Colonic mucosa (tissue), 4 donors: Measurements from ENCODE around the gene RAD51B. TPM values are rescaled to one million over a fixed set of nuclear protein-coding genes. Genes with fewer than 3 reads are reported as not detected.

Experiments used
- DNase-seq: peaks from one replicate; pipeline ENCODE4 v3.0.0-alpha.2; 2020
- H3K27ac ChIP-seq: fragments of 200-600 bp; one replicate; pipeline ENCODE4 v1.8.0; 2021
- H3K27me3 ChIP-seq: fragments of 200-600 bp; one replicate; pipeline ENCODE4 v1.8.0; 2021
- H3K36me3 ChIP-seq: fragments of 200-600 bp; one replicate; pipeline ENCODE4 v1.8.0; 2021
- H3K4me1 ChIP-seq: fragments of 200-600 bp; one replicate; pipeline ENCODE4 v1.8.0; 2021; ENCODE audit warnings: mild to moderate bottlenecking
- H3K4me3 ChIP-seq: fragments of 200-600 bp; one replicate; pipeline ENCODE4 v1.8.0; 2021
- H3K9ac ChIP-seq, 2 donors: one replicate each; pipeline ENCODE4 v1.7.0; 2013; ENCODE audit warnings: control low read depth in 2 of 2, low read depth in 2 of 2, low read length in 2 of 2
- H3K9me3 ChIP-seq: fragments of 200-600 bp; one replicate; pipeline ENCODE4 v1.8.0; 2021
- intact Hi-C: fragments of 100-400 bp; cut with DNase I; formaldehyde crosslinking; loops from one replicate; pipeline ENCODE4 v1.14.1; 2022
- total RNA-seq, 2 donors: library from RNA; stranded (reverse); fragmentation: NEBNext Ultra II Directional in 1 of 2; extraction: Animal tissue kit (Norgen Biotek cat#: 25700) in 1 of 2; gene quantifications; one replicate each; pipeline ENCODE4 v1.2.1, GENCODE V29; 2021
- TF ChIP-seq, protein P1 (sequence below): fragments of 200-600 bp; IDR thresholded peaks from one replicate; pipeline ENCODE4 v1.8.0; 2022; ENCODE audit warnings: antibody characterized with exemption, mild to moderate bottlenecking
- donor health status: healthy.
- donor health status: DM: no; HTN: no; CAD: no.
- donor health status: DM: no; HTN: no; CAD: no.

RAD51B gene
- total RNA-seq, 2 donors from 2014 or later, result 12.7 to 22.0 TPM

DNA sequence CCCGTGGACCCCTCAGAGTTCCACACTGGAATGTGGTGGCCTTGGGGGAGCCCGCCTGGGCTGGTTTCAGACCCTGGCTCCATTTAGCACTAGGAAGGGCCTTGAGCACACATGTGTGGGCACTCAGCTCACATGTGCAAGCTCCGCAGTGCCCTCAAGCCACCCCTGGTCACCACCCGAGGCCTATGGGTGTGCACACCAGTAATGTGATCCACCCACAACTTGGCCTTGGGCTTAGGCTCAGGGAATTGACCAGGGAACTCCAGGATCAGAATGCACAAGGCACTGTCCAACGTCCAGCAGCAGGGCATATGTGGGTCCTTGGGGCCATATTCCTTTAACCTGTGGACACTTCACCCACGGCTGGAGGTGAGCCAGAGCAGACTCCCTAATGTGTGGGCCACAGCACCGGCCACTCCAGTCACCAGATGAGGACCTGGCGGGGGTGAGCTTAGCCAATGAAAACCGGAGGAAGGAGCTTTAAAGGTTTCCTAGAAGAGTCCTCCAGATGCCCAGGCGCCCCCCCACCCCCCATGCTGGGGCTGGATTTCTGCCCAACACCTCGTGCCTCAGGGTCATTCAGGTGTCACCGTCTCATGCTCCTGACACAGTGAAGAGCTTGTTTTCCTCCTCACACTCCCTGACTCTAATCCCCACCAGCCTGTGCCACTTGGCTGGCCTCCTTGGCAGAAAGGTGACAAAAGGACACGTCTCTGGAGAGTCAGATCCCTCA lies 764.1 kb downstream of the RAD51B start:
- H3K27me3 ChIP-seq, result no peaks in the 10 kb centered on the region
- H3K36me3 ChIP-seq, result no peaks in the 10 kb centered on the region
- intact Hi-C loops, result no loop called here
- DNase-seq, result no peak
- no peak overlapping the region for H3K9ac ChIP-seq
- TF ChIP-seq, protein P1, sequence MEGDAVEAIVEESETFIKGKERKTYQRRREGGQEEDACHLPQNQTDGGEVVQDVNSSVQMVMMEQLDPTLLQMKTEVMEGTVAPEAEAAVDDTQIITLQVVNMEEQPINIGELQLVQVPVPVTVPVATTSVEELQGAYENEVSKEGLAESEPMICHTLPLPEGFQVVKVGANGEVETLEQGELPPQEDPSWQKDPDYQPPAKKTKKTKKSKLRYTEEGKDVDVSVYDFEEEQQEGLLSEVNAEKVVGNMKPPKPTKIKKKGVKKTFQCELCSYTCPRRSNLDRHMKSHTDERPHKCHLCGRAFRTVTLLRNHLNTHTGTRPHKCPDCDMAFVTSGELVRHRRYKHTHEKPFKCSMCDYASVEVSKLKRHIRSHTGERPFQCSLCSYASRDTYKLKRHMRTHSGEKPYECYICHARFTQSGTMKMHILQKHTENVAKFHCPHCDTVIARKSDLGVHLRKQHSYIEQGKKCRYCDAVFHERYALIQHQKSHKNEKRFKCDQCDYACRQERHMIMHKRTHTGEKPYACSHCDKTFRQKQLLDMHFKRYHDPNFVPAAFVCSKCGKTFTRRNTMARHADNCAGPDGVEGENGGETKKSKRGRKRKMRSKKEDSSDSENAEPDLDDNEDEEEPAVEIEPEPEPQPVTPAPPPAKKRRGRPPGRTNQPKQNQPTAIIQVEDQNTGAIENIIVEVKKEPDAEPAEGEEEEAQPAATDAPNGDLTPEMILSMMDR, result no peak
- H3K4me1 ChIP-seq, result no peaks in the 10 kb centered on the region
- no peak overlapping the region for H3K4me3 ChIP-seq
- H3K27ac ChIP-seq, result no peak overlapping the region
- no peaks in the 10 kb centered on the region for H3K9me3 ChIP-seq

DNA sequence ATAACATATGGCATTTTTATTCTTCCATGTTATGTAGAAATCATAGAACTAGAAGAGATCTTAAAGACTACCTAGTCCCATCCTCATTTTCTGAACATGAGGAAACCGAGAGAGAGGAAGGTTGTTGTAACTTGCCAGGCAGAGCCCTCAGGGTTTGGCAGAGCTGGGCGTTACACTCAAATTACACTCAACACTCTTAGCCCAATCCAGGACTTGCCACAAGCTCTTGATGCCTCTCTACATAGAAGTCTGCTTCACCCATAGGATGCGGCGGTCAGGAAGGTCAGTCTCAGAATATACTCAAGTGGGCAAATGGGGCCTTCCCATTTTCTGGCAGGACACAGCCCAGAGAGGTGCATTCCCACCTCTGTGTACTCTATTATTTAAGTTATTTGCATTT lies 765.2 kb downstream of the RAD51B start:
- intact Hi-C loops, result no loop called here
- no peak overlapping the region for H3K27ac ChIP-seq
- no peaks in the 10 kb centered on the region for H3K4me1 ChIP-seq

DNA sequence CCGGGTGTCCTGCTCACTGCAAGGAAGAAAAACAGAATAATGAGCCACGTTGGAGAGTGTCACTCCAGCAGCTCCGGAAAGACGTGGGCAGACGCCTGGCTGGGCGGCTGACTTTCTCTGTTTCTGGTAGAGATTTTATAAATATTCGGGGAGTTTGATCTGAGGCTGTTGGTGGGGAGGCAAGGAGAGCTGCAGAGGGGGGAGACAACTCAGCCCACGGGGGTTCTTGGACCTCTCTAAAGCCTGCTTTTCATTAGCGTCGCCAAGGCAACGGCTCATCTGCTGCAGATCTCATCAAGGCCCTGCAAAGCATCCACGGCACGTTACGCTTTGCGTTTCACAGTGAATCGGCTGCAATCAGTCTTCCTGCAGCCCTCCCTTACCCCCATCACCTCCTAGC lies 766.1 kb downstream of the RAD51B start:
- DNase-seq, result no peak
- no peak overlapping the region for H3K4me3 ChIP-seq
- TF ChIP-seq, protein P1, result no peak
- H3K36me3 ChIP-seq, result no peaks in the 10 kb centered on the region
- intact Hi-C loops, result no loop called here
- H3K27ac ChIP-seq, result no peak overlapping the region
- H3K9me3 ChIP-seq, result no peaks in the 10 kb centered on the region
- peak overlapping the region in 1 of 2 donors; percentile 12 for H3K9ac ChIP-seq
- no peaks in the 10 kb centered on the region for H3K27me3 ChIP-seq
- H3K4me1 ChIP-seq, result no peaks in the 10 kb centered on the region

More for the DNA sequence above, 765.2 kb downstream of the RAD51B start:
- no peaks in the 10 kb centered on the region for H3K36me3 ChIP-seq
- TF ChIP-seq, protein P1, result no peak
- no peaks in the 10 kb centered on the region for H3K27me3 ChIP-seq
- H3K9ac ChIP-seq, result no peak overlapping the region
- H3K4me3 ChIP-seq, result no peak overlapping the region
- no peak for DNase-seq
- H3K9me3 ChIP-seq, result no peaks in the 10 kb centered on the region

DNA sequence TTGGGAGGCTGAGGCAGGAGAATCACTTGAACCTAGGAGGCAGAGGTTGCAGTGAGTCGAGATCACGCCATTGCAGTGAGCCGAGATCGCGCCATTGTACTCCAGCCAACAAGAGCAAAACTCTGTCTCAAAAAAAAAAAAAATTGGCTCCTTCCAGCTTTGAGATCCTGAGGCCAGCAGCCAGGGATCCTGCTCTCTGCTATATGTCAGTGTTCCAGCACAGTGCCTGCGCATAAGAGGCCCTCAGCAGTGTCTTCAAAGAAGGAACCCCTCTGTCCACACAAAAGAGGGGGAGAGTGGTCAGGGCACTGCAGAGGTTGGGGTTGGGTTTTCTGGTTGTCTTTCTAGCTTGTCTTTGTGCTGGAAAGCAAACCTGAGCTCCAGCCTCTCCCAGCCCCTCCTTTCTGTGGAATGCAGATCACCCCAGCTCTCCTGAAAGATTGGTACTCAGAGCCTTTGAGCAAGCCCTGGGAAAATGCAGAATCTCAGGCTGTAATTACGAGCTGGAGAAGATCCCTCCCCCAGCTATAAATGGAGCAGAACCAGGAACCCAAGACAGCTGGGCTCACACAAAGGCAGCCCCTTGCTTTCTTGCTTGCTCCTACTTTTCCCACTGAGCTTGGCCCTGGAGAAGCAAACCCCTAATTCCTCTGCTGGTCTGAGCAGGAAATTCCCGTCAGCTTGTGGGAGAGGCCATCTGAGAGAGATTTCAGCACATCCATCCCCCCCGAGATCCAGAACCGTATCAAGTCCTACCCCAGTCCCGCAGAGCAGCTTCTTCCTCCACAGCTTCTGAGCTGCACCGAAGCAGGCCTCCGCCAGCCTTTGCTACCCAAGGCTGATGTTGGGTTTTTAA lies 767.5 kb downstream of the RAD51B start:
- intact Hi-C loops, result no loop called here
- Histone ChIP-seq H3K4me1 (no peaks in the 10 kb centered on the region), H3K4me3 (no peak overlapping the region), H3K9ac (peak overlapping the region in 1 of 2 donors; percentile 42), H3K27ac (peak overlapping the region; percentile 46), H3K27me3 (no peaks in the 10 kb centered on the region), H3K36me3 (no peaks in the 10 kb centered on the region), H3K9me3 (no peaks in the 10 kb centered on the region)
- TF ChIP-seq, protein P1, result no peak
- no peak for DNase-seq

DNA sequence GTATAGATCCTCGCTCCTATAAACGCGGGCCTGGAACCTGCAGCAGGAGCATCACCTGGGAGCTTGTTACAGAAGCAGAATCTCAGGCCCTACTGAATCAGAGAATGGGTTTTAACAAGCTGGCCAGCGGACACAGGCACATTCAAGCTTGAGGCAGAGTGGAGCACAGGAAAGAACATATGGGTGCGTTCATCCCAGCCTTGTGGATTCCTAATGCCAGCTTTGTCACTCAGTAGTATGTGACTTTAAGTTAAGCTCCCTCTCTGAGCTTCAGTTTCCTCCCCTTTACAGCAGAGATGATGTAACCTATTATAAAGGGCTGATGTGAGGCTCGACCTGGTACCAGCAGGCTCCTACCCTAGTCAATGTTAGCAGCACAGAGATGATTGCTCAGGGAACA lies 768.4 kb downstream of the RAD51B start:
- Histone ChIP-seq H3K27me3 (no peaks in the 10 kb centered on the region), H3K4me3 (no peak overlapping the region), H3K27ac (peak overlapping the region; percentile 46), H3K4me1 (no peaks in the 10 kb centered on the region), H3K9me3 (no peaks in the 10 kb centered on the region), H3K36me3 (no peaks in the 10 kb centered on the region), H3K9ac (peak overlapping the region in 1 of 2 donors; percentile 42)
- TF ChIP-seq, protein P1, result no peak
- intact Hi-C loops, result no loop called here
- DNase-seq, result no peak
